Lower leg skin (tissue), 3 donors: ENCODE results near the gene RPL14.

Experiments used
- POLR2A ChIP-seq, 2 donors: fragments of 450-650 bp; IDR thresholded peaks; one replicate each; pipeline ENCODE4 v1.6.1; 2016 to 2017; ENCODE audit warnings: antibody characterized with exemption in 2 of 2, mild to moderate bottlenecking in 1 of 2, moderate library complexity in 1 of 2
- TF ChIP-seq, protein P1 (sequence below), 3 donors: fragments of 450-650 bp; IDR thresholded peaks; one replicate each; pipeline ENCODE4 v1.5.1; 2016; ENCODE audit warnings: antibody characterized with exemption in 3 of 3, mild to moderate bottlenecking in 3 of 3, moderate library complexity in 2 of 3

DNA sequence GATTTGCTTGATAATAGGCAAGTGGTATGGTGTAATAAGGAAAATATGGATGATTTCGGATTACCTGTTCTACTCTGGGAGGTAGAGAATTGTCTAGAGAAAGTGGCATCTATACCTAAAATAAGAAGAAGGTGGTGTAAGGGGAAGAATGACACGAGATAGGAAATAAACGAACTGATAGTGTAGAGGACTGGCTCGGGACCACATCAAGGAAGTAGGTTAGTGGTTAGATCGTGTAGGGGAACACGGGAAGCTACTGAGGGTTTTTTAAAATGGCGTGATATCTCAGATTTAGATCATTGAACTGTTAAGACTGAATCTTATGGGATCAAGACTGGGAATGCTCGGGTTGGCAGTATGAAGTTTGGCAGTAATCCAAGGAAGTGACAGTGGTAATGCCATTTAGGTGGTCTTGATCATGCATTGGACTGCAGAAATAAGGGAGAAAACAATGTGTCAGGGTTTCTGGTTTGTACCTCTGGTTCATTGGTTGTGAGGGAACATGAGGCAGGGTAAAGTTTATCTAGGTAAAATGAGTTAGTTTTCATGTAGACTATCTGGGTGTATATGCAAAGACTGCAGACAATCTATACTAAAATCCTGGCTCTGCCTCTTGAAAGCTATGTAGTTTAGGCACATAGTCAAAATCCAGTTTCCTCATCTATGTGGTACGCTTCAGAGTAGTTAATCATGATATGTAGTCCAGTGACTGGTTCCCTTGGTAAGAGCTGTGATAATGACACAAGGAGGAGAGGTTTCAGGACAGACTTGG is 7.4 kb downstream of the RPL14 start:
- TF ChIP-seq, protein P1, sequence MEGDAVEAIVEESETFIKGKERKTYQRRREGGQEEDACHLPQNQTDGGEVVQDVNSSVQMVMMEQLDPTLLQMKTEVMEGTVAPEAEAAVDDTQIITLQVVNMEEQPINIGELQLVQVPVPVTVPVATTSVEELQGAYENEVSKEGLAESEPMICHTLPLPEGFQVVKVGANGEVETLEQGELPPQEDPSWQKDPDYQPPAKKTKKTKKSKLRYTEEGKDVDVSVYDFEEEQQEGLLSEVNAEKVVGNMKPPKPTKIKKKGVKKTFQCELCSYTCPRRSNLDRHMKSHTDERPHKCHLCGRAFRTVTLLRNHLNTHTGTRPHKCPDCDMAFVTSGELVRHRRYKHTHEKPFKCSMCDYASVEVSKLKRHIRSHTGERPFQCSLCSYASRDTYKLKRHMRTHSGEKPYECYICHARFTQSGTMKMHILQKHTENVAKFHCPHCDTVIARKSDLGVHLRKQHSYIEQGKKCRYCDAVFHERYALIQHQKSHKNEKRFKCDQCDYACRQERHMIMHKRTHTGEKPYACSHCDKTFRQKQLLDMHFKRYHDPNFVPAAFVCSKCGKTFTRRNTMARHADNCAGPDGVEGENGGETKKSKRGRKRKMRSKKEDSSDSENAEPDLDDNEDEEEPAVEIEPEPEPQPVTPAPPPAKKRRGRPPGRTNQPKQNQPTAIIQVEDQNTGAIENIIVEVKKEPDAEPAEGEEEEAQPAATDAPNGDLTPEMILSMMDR (IDR thresholded peaks at IDR 0.05): no peak
- no peak for TF ChIP-seq POLR2A (IDR thresholded peaks at IDR 0.05)
